Mononuclear cell (primary cell): ENCODE results near the gene SLIT1. TPM values are rescaled to one million over a fixed set of nuclear protein-coding genes. Genes with fewer than 3 reads are reported as not detected.

ENCODE experiments used
- H3K27me3 ChIP-seq: 2 replicates; pipeline ENCODE4 v1.6.0; 2011; ENCODE audit warnings: low read length, control low read depth; ENCODE audit not compliant: insufficient read depth
- H3K4me1 ChIP-seq: 2 replicates; pipeline ENCODE4 v1.5.1; 2011; ENCODE audit warnings: mild to moderate bottlenecking, low read length, control low read depth; ENCODE audit not compliant: insufficient read depth
- H3K4me3 ChIP-seq: 2 replicates; pipeline ENCODE4 v1.5.1; 2011; ENCODE audit warnings: mild to moderate bottlenecking, low read length, moderate library complexity
- H3K9me3 ChIP-seq: 2 replicates; pipeline ENCODE4 v1.5.1; 2011; ENCODE audit warnings: low read depth, mild to moderate bottlenecking, control low read depth, low read length
- total RNA-seq: library from RNA; depleted of rRNA; stranded (reverse); fragments of >200 nt; gene quantifications from one replicate; pipeline ENCODE4 v1.2.3, GENCODE V29; 2012

Gene SLIT1
- total RNA-seq, 1 donor = 0.10 TPM

DNA sequence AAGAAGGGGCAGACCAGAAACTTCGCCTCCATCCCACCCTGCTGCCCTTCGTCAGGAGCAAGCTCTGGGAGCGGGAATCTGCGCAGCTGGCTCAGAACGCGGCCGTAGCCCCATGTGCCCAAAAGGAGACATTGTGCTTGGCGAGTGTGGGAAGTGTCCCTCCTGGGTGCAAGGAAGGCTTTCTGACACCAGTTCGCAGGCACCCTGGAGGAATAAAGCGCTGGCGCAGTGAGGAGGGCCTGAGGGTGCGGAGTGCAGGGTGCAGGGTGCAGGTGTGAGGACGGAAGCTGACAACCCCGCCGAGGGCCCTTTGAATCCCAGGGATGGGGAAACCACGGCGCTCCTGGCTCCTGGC lies 811 bp downstream of the SLIT1 start:
- Histone ChIP-seq H3K4me1 (no peaks in the 10 kb centered on the region), H3K27me3 (peaks cover 26% of the 10 kb centered on the region), H3K4me3 (no peak overlapping the region), H3K9me3 (no peaks in the 10 kb centered on the region)

DNA sequence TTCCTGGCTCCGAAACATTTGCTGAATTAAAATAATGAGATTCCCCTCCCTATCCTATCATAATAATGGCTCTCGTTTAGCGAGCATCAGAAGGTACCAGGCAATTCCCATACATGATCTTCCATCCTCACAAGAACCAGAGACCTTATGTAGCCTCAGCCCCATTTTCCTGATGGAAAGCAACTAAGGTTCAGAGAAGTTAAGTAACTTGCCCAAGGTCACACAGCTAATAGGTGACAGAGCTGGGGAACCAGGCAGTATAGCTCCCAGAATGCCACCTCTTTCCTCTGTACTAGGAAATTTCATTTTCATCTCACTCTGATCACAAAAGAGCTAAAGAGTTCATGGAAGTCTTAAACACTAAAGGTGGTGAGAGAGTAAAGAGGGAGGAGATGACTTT lies 2.4 kb downstream of the SLIT1 start:
- H3K27me3 ChIP-seq = peaks cover 38% of the 10 kb centered on the region
- no peaks in the 10 kb centered on the region for H3K9me3 ChIP-seq
- H3K4me1 ChIP-seq = no peaks in the 10 kb centered on the region
- H3K4me3 ChIP-seq = no peak overlapping the region

DNA sequence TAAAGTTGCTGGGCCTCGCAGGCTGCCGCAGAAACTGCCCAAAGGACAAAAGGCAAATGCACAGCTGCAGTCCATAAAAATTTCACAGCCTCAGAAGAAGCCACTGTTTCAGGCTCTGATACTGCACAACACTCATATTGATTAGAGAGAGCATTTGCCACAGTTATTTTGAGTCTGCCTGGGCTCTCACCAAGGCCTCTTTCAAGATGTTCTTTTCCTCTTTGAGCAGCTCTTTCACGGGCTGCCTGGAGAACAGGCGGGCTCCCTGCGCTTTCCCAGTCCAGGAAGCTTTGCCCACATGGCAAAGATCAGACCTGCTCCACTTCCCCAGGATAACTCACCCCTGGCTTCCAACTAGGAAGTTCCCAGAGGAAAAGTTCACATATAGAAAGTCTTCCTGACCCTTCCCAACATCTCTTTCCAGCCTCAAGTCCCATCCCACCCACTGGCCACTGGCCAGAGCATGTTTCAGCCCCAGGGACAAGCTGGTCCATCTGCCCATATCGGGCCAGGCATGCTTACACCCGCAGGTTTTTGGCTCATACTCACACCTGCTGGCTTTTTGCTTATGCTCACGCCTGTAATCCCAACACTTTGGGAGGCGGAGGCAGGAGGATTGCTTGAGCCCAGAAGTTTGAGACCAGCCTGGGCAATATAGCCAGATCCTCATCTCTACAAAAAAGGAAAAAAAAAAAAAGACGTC lies 3.3 kb downstream of the SLIT1 start:
- Histone ChIP-seq H3K27me3 (peaks cover 41% of the 10 kb centered on the region), H3K4me3 (no peak overlapping the region), H3K9me3 (no peaks in the 10 kb centered on the region), H3K4me1 (no peaks in the 10 kb centered on the region)

DNA sequence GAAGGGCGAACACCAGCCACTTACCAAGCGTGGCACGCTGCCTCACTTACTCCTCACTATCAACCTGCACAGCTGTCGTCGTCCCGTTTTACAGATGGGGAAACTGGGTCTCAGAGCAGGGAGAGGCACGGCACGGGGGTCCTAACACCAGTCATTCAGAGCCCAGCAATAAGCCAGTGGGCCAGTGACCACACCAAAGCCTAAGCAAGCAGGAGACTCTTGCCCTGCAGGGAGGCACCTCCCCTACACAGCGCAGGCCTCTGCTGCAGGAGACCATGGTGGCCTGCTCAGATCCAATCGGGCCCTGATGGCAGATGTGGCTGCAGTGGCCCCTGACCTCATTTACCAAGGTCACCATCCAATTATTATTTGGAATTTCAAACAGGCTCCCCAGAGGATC lies 4.8 kb downstream of the SLIT1 start:
- no peaks in the 10 kb centered on the region for H3K4me1 ChIP-seq
- H3K9me3 ChIP-seq = no peaks in the 10 kb centered on the region
- no peak overlapping the region for H3K4me3 ChIP-seq
- H3K27me3 ChIP-seq = peaks cover 33% of the 10 kb centered on the region

DNA sequence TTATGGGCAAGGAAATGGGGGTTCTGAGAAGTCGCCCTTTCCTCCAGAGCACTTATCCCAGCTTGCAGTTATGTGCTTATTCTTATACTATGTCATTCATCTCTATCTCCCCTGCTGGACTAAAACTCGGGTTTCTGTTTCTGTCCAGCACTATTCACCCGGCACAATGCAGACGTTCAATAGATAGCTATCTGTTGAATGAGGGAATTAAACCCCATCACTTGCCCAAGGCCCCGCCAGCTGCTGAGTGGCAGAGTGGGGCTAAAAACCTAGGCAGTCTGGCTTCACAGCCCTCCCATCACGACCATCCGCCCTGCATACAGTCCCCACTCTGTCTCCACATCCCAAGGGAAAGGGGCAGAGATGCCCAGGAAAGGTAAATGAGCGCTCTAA lies 5.4 kb downstream of the SLIT1 start:
- Histone ChIP-seq H3K9me3 (no peaks in the 10 kb centered on the region), H3K27me3 (peaks cover 33% of the 10 kb centered on the region), H3K4me1 (no peaks in the 10 kb centered on the region), H3K4me3 (no peak overlapping the region)

DNA sequence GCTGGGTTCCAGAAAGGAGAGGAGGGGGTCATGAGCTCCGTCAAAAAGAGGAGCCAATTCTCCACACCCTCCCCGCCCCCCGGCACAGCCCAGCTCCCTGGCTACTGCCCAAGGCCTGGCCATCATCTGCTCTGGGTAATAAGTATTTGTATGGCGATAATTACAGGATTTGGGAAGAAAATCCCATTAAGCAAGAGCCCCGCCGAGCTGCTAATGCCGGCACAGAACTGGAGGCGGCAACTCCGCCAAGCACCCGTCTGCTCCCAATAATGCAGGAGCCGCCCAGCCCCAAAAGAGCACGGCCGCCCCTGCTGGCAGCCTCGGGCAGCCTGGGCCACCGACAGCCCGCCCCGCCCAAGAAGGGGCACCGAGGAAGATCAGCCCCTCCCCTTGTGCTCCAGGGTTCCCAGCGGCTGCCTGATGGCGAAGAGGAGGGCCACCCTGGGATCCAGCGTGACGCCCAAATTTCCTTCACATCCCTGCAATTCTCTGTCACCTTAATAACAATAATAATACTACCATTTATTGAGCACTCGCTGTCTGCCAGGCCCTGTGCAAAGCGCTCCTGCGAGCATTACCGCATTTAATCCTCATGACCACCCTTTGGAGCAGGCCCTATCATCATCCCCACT lies 5.9 kb downstream of the SLIT1 start:
- Histone ChIP-seq H3K9me3 (no peaks in the 10 kb centered on the region), H3K4me1 (no peaks in the 10 kb centered on the region), H3K4me3 (no peak overlapping the region), H3K27me3 (peaks cover 28% of the 10 kb centered on the region)

DNA sequence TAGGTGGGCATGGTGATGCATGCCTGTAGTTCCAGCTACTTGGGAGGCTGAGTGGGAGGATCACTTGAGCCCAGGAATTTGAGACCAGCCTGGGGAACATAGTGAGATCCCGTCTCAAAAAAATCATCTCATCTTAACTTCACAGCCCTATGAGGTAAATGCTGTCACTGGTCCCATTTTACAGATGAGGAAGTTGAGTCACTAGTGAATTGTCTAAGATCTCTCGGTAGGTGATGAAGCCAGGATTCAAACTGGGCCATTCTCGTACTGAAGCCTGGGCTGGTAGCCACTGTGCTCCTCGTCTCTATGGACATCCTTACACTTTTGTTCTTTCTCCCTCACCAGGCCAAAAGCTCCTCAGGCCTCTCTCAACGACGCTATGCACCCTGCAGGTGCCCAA lies 6.4 kb downstream of the SLIT1 start:
- H3K27me3 ChIP-seq = peaks cover 22% of the 10 kb centered on the region
- H3K4me3 ChIP-seq = no peak overlapping the region
- no peaks in the 10 kb centered on the region for H3K9me3 ChIP-seq
- no peaks in the 10 kb centered on the region for H3K4me1 ChIP-seq

DNA sequence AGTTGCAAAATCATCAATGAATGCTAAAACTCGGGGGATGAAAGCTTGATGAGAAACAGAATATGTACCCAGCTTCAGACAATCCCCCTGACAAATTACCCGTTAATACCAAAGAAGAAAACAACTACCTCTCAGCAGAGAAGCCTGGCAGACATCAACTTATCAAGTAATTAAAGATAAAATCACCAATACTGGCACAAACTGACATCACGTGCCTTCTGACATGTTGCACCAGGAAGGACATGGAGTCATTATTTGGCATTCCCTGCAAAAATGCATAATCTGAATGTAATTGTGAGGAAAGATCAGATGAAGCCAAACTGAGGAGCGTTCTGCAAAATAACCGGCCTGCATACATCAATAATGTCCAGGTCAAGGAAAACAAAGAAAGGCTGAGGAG lies 7.7 kb downstream of the SLIT1 start:
- Histone ChIP-seq H3K9me3 (no peaks in the 10 kb centered on the region), H3K4me3 (no peak overlapping the region), H3K27me3 (peaks cover 18% of the 10 kb centered on the region), H3K4me1 (no peaks in the 10 kb centered on the region)

DNA sequence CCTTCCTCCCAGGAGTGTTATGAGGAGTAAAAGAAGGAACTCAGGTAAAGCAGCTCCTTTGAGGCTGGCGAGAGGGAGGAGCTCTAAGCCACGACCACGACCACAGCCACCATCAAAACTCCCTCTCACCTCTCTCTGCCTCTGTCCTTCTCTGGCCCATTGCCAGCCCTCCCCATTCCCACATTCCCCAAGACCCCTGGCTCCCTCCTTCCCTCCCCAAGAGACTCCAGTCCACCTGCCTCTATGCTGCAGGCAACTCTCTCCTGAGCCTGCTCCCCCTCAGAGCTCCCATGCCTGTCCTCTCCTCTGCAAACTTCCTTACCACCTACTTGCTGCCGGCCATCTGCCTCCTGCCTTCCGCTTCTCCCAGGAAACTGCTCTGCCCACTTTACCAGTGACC lies 9.5 kb downstream of the SLIT1 start:
- no peak overlapping the region for H3K4me3 ChIP-seq
- no peaks in the 10 kb centered on the region for H3K4me1 ChIP-seq
- H3K9me3 ChIP-seq = no peaks in the 10 kb centered on the region
- peaks cover 18% of the 10 kb centered on the region for H3K27me3 ChIP-seq

DNA sequence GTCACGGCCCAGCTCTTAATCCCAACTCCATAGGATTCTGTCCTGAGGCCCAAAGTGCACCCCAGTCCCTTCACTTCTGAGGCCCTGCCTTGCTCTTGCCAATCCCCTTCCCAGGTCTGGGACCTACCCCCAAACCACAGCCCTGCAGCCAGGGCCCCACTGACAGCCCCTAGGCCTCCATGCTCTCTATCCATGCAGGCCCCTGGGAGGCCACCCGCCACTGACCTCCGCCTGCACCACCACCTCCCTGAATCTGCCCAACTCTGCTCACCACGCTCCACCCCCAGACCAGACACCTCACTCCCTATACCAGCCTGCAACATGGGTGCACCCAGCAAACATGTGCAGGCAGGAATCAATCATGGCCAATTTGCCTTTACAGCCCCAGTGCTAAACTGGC lies 10.2 kb downstream of the SLIT1 start:
- Histone ChIP-seq H3K9me3 (no peaks in the 10 kb centered on the region), H3K4me3 (no peak overlapping the region), H3K27me3 (peaks cover 18% of the 10 kb centered on the region), H3K4me1 (no peaks in the 10 kb centered on the region)

DNA sequence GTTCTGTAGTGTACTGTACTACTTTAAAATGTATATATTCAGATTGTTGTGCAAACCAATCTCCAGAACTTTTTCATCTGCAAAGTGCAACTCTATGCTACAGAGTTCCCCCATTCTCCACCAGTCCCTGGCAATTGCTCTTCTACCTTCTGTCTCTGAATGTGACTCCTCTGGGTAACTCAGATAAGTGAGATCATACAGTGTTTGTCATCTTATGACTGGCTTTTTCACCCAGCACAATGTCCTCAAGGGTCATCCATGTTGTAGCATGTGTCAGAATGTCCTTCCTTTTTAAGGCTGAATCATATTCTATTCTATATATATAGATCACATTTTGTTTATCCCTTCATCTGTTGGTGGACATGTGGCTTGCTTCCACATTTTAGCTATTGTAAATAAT lies 10.8 kb downstream of the SLIT1 start:
- H3K4me1 ChIP-seq = no peaks in the 10 kb centered on the region
- H3K9me3 ChIP-seq = no peaks in the 10 kb centered on the region
- peaks cover 15% of the 10 kb centered on the region for H3K27me3 ChIP-seq
- no peak overlapping the region for H3K4me3 ChIP-seq

DNA sequence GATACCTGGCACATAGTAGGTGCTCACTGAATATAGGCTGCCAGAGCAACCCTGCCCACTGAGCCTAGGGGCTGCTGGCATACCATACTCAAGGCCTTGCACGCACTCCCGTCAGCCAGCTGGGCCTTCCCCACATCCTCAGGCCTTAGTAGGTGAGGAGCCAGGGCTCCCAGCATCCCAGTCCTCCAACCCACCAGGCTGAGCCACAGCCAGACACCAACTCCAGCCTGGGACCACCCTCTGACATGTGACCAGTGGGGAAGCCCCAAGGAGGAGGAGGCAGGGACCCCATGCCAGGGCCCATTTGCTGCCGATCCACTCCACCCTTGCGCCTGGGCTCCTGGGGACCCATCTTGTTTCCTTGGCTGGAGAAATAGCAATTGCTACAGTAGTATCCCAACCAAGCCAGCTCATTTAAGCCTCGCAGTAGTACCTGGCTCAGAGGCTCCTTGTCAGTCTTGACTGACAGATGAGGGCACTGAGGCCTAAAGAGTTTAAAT lies 11.4 kb downstream of the SLIT1 start:
- Histone ChIP-seq H3K9me3 (no peaks in the 10 kb centered on the region), H3K4me3 (no peak overlapping the region), H3K27me3 (peaks cover 11% of the 10 kb centered on the region), H3K4me1 (no peaks in the 10 kb centered on the region)

DNA sequence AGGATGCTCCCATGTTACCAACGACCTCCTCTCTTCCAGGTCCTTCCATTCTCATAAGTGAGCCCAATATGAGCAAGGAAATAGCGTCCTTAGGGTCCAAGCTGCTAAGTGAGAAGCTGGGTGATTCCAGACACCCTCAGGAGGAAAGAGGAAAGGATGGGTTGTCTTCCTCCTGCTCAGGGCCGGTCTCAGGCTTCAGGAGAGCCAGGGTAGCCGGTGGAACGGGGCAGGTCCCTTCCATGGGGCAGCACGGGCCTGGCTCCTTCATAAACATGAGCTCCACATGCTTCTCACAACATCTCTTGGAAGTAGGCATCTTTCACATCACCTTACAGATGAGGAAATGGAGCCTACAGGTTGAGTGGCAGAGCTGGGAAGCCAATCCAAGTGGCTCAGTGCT lies 12.7 kb downstream of the SLIT1 start:
- no peaks in the 10 kb centered on the region for H3K9me3 ChIP-seq
- no peaks in the 10 kb centered on the region for H3K4me1 ChIP-seq
- peaks cover under 1% of the 10 kb centered on the region for H3K27me3 ChIP-seq
- H3K4me3 ChIP-seq = no peak overlapping the region

DNA sequence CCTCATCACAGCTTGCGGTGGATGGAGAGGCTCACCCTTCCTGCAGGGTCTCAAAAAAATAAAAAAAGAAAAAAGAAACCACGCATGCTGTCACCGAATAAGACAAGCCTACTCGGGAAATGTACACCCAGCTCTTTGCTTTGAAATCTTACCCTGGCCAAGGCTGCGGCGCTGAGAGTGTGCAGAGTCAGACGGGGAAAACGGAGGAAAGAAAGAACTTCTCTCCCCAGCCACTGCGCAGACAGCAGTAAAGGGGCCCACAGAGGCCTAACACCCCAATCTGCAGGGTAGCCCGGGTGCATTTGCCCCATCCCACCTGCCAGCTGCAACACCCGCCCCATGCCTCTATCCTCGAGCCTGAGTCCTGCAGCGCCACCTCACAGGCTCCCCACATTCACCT lies 14.8 kb downstream of the SLIT1 start:
- H3K4me1 ChIP-seq = no peaks in the 10 kb centered on the region
- no peaks in the 10 kb centered on the region for H3K27me3 ChIP-seq
- no peak overlapping the region for H3K4me3 ChIP-seq
- no peaks in the 10 kb centered on the region for H3K9me3 ChIP-seq

DNA sequence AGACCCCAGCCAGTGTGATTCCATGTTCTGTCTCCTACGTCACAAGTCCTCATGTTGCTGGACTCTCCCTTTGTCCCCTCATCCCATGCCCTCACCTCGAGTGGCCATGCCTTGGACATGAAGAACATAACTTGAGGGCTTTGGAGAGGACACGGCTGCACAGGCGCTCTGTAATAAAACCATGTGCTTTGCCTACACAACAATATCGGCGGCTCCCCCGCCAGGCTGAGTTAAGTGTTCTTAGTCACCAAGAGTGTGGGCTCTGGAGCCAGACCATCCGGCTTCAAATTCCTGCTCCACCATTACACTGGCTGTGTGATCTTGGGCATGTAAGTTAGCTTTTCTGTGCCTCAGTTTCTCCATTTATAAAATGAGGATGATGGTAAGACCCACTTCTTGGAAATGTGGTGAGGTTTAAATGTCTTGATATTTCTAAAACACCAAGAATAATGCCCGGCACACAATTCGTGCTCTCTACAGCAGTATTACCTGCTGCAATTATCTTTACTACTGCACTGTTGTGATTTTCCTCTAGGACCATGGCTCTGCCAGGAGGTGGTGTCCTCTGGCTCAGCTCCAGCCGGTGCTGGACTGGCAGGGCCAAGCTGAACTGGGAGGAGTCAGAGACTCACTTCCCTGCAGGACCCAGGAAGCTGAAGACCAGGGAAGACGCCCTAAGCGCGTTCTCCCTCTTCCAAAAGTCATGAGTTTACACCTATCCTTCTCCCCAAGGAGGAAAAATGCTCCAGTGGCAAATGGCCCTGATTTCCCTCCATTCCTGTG lies 15.7 kb downstream of the SLIT1 start:
- H3K4me1 ChIP-seq = no peaks in the 10 kb centered on the region
- no peak overlapping the region for H3K4me3 ChIP-seq
- H3K27me3 ChIP-seq = no peaks in the 10 kb centered on the region
- no peaks in the 10 kb centered on the region for H3K9me3 ChIP-seq
